PC-3 (cell line): ENCODE measurements around the gene ANK3. TPM values are rescaled to one million over a fixed set of nuclear protein-coding genes. Genes with fewer than 3 reads are reported as not detected.

ENCODE experiments used
- ATAC-seq: fragments of 200-7000 bp; cut with Tn5 transposase; 2 replicates; pipeline ENCODE4 v1.9.1; 2020; ENCODE audit warnings: mild to moderate bottlenecking, moderate library complexity
- BruUV-seq: library from RNA; stranded (reverse); fragments of 400-500 nt; replicated peaks from 2 replicates; lab custom pipeline; 2021; lab: Mats Ljungman, UMichigan
- CTCF ChIA-PET: fragments of 300-600 bp; sonication (Branson Sonifier 250); formaldehyde crosslinking; loops from one replicate; lab custom pipeline; 2022; ENCODE audit warnings: antibody characterized with exemption; lab: Charles Lee
- POLR2A ChIA-PET: fragments of 300-600 bp; sonication (Branson Sonifier 250); formaldehyde crosslinking; loops from one replicate; lab custom pipeline; 2022; ENCODE audit warnings: antibody characterized with exemption; ENCODE audit not compliant: unreplicated experiment; lab: Charles Lee
- DNase-seq: peaks from one replicate; pipeline ENCODE4 v3.0.0-alpha.2; 2015
- H2AFZ ChIP-seq: fragments of 300-600 bp; sonication (generic); 2 replicates; pipeline ENCODE4 v1.6.0; 2016; ENCODE audit warnings: antibody characterized with exemption, low read length
- H3F3A ChIP-seq: fragments of 300-600 bp; sonication (generic); one replicate; pipeline ENCODE4 v1.6.0; 2017; ENCODE audit warnings: antibody characterized with exemption, low read length, control low read depth, mild to moderate bottlenecking; ENCODE audit not compliant: unreplicated experiment
- H3K27ac ChIP-seq: fragments of 300-600 bp; sonication (generic); 2 replicates; pipeline ENCODE4 v1.5.1; 2016; ENCODE audit warnings: mild to moderate bottlenecking, low read length
- H3K27me3 ChIP-seq: fragments of 300-600 bp; sonication (generic); 2 replicates; pipeline ENCODE4 v1.6.1; 2016; ENCODE audit warnings: low read length, mixed read lengths
- H3K36me3 ChIP-seq: fragments of 300-600 bp; sonication (generic); 2 replicates; pipeline ENCODE4 v1.6.1; 2016; ENCODE audit warnings: low read depth, mixed run types, low read length, mixed read lengths
- H3K4me1 ChIP-seq: fragments of 300-600 bp; sonication (generic); 2 replicates; pipeline ENCODE4 v1.5.1; 2016; ENCODE audit warnings: low read length; ENCODE audit not compliant: insufficient read depth
- H3K4me2 ChIP-seq: fragments of 300-600 bp; sonication (generic); 2 replicates; pipeline ENCODE4 v1.6.0; 2016; ENCODE audit warnings: low read length
- H3K4me3 ChIP-seq: fragments of 300-600 bp; sonication (generic); 2 replicates; pipeline ENCODE4 v1.5.1; 2016; ENCODE audit warnings: mild to moderate bottlenecking, low read length, mixed read lengths
- H3K79me2 ChIP-seq: fragments of 300-600 bp; sonication (generic); 2 replicates; pipeline ENCODE4 v1.6.1; 2017; ENCODE audit warnings: low read length, mixed read lengths
- H3K9ac ChIP-seq: fragments of 300-600 bp; sonication (generic); 2 replicates; pipeline ENCODE4 v1.6.0; 2016; ENCODE audit warnings: mild to moderate bottlenecking, low read length
- H3K9me2 ChIP-seq: fragments of 300-600 bp; sonication (generic); replicated peaks from 2 replicates; pipeline ENCODE4 v1.6.1; 2016; ENCODE audit warnings: mixed run types, low read length, mixed read lengths
- H3K9me3 ChIP-seq: fragments of 300-600 bp; sonication (generic); 2 replicates; pipeline ENCODE4 v1.6.1; 2016; ENCODE audit warnings: low read length, mixed read lengths
- H4K20me1 ChIP-seq: fragments of 300-600 bp; sonication (generic); 2 replicates; pipeline ENCODE4 v1.6.1; 2016; ENCODE audit warnings: low read length, mixed read lengths
- EZH2 ChIP-seq: fragments of 300-600 bp; sonication (generic); IDR thresholded peaks from one replicate; pipeline ENCODE4 v1.6.1; 2017; ENCODE audit warnings: antibody characterized with exemption, mild to moderate bottlenecking, low read length; ENCODE audit not compliant: unreplicated experiment
- EZH2phosphoT487 ChIP-seq: fragments of 300-600 bp; sonication (generic); IDR thresholded peaks from 2 replicates; pipeline ENCODE4 v1.6.1; 2018; ENCODE audit warnings: mild to moderate bottlenecking, antibody characterized with exemption, low read length, borderline replicate concordance
- intact Hi-C: fragments of 100-400 bp; cut with micrococcal nuclease; formaldehyde crosslinking; loops from 2 replicates; pipeline ENCODE4 v1.9.0; 2023
- total RNA-seq: library from RNA; depleted of rRNA; stranded (reverse); fragments of >200 nt; gene quantifications from 2 replicates; pipeline ENCODE4 v1.2.3, GENCODE V29; 2014
- TF ChIP-seq, protein P1 (sequence below): fragments of 300-600 bp; sonication (generic); conservative IDR thresholded peaks from 2 replicates; pipeline ENCODE4 v1.5.1; 2017; ENCODE audit warnings: antibody characterized with exemption, low read depth, mild to moderate bottlenecking, low read length

The ANK3 gene
- total RNA-seq, 1 experiment from 2014 or later: 29.5 TPM

DNA sequence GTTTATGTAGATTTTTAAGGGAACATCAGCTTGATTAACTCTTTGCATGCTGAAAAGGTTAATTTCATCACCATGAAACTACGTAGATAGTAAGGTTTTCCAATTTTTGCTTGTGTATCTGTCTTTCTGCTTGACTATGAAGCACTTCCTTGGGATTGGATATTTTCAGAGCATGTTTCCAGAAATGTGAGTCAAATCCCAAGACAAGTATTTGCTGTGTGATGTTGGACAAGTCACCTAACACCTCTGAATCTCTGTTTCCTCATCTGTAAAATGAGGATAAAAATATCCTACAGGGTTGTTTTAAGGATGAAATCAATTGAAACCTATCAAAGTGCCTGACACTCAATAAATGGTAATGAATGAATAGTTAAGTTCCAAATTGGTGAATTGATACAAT lies 42.4 kb downstream of the ANK3 start:
- POLR2A ChIA-PET: no interaction called here
- no TSS peak for BruUV-seq
- peaks cover 33% of the 10 kb centered on the region for H3K4me1 ChIP-seq

DNA sequence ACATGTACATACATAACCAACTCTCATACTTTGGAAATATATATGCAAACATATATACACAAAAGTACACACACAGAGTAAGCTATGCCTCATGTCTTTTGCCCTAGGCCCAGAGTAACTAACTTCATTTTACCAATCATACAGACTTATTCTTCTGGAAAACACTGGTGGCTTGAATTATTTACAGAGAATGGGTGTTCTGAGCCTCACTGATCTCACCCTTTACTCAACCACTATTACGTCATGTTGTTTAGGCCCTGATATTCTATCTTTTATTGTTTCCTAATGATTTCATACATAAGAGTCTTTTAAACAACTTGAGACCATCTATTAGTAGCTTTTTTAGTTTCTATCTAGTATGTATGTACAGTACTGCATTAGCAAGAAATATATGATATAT lies 43.0 kb downstream of the ANK3 start:
- Histone ChIP-seq H3F3A (no peaks in the 10 kb centered on the region), H3K79me2 (no peaks in the 10 kb centered on the region), H2AFZ (no peak overlapping the region), H3K9me2 (no peaks in the 10 kb centered on the region), H3K9me3 (no peaks in the 10 kb centered on the region), H3K27me3 (no peaks in the 10 kb centered on the region), H3K36me3 (no peaks in the 10 kb centered on the region), H3K4me1 (peaks cover 36% of the 10 kb centered on the region), H4K20me1 (no peaks in the 10 kb centered on the region), H3K4me3 (no peak overlapping the region), H3K4me2 (no peak overlapping the region), H3K9ac (no peak overlapping the region), H3K27ac (no peak overlapping the region)
- ChIA-PET POLR2A (no interaction called here), CTCF (no interaction called here)
- no peak for DNase-seq
- ATAC-seq: no peak
- BruUV-seq: no TSS peak
- TF ChIP-seq, protein P1, sequence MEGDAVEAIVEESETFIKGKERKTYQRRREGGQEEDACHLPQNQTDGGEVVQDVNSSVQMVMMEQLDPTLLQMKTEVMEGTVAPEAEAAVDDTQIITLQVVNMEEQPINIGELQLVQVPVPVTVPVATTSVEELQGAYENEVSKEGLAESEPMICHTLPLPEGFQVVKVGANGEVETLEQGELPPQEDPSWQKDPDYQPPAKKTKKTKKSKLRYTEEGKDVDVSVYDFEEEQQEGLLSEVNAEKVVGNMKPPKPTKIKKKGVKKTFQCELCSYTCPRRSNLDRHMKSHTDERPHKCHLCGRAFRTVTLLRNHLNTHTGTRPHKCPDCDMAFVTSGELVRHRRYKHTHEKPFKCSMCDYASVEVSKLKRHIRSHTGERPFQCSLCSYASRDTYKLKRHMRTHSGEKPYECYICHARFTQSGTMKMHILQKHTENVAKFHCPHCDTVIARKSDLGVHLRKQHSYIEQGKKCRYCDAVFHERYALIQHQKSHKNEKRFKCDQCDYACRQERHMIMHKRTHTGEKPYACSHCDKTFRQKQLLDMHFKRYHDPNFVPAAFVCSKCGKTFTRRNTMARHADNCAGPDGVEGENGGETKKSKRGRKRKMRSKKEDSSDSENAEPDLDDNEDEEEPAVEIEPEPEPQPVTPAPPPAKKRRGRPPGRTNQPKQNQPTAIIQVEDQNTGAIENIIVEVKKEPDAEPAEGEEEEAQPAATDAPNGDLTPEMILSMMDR: no peak
- TF ChIP-seq EZH2 (no peak), EZH2phosphoT487 (no peak)
- intact Hi-C loops: no loop called here

More for the DNA sequence above, 42.4 kb downstream of the ANK3 start:
- Histone ChIP-seq H3K79me2 (no peaks in the 10 kb centered on the region), H3K4me2 (no peak overlapping the region), H3K4me3 (no peak overlapping the region), H4K20me1 (no peaks in the 10 kb centered on the region), H3K9ac (no peak overlapping the region), H3K9me3 (no peaks in the 10 kb centered on the region), H3K27ac (no peak overlapping the region), H2AFZ (no peak overlapping the region), H3K36me3 (no peaks in the 10 kb centered on the region), H3K9me2 (no peaks in the 10 kb centered on the region), H3K27me3 (no peaks in the 10 kb centered on the region), H3F3A (no peaks in the 10 kb centered on the region)
- ATAC-seq (no peak), DNase-seq (no peak)
- CTCF ChIA-PET: no interaction called here
- intact Hi-C loops: no loop called here
- TF ChIP-seq, protein P1: no peak
- TF ChIP-seq EZH2phosphoT487 (no peak), EZH2 (no peak)

DNA sequence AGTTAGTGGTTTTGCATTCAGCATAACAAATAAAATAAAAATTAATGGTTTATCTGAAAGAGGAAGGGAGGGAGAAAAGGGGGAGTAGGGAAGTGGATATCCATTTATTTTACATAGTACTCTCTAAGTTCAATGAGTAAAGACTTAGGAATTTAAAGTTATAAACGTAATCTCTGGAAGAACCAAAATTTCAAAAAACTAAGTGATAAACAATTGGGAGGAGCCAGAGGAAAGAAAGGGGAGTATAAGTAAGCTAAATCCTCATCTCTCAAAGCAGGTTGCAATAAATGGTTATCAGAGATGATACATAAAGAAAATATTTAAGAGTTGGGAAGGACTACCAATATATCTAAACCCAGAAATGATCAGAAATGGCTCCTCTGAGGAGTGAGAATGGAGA lies 46.4 kb downstream of the ANK3 start:
- no peak overlapping the region for H3K9ac ChIP-seq
- no peaks in the 10 kb centered on the region for H3K27me3 ChIP-seq
- H3K79me2 ChIP-seq: no peaks in the 10 kb centered on the region
- peak; percentile 72 for ATAC-seq
- no peaks in the 10 kb centered on the region for H3K9me3 ChIP-seq
- H3K4me2 ChIP-seq: peak overlapping the region; percentile 36
- CTCF ChIA-PET: no interaction called here
- TF ChIP-seq EZH2phosphoT487: no peak
- TF ChIP-seq, protein P1: no peak
- TF ChIP-seq EZH2: no peak
- intact Hi-C loops: loop anchor here (2.0 kb wide), 3 partner anchors 42 to 92 kb away; no protein-coding TSS in a partner anchor
- no peaks in the 10 kb centered on the region for H3F3A ChIP-seq
- H3K4me1 ChIP-seq: peaks cover 18% of the 10 kb centered on the region
- H3K36me3 ChIP-seq: no peaks in the 10 kb centered on the region
- POLR2A ChIA-PET: interaction anchor here (0.7 kb wide), 1 partner anchor 719 kb away, joined by 6 read pairs; no protein-coding TSS in a partner anchor
- H2AFZ ChIP-seq: no peak overlapping the region
- no peaks in the 10 kb centered on the region for H3K9me2 ChIP-seq
- peak; percentile 59 for DNase-seq
- no peak overlapping the region for H3K4me3 ChIP-seq
- no peak overlapping the region for H3K27ac ChIP-seq
- no peaks in the 10 kb centered on the region for H4K20me1 ChIP-seq
- no TSS peak for BruUV-seq
